ENCODE data around the gene GNAZ.

DNA sequence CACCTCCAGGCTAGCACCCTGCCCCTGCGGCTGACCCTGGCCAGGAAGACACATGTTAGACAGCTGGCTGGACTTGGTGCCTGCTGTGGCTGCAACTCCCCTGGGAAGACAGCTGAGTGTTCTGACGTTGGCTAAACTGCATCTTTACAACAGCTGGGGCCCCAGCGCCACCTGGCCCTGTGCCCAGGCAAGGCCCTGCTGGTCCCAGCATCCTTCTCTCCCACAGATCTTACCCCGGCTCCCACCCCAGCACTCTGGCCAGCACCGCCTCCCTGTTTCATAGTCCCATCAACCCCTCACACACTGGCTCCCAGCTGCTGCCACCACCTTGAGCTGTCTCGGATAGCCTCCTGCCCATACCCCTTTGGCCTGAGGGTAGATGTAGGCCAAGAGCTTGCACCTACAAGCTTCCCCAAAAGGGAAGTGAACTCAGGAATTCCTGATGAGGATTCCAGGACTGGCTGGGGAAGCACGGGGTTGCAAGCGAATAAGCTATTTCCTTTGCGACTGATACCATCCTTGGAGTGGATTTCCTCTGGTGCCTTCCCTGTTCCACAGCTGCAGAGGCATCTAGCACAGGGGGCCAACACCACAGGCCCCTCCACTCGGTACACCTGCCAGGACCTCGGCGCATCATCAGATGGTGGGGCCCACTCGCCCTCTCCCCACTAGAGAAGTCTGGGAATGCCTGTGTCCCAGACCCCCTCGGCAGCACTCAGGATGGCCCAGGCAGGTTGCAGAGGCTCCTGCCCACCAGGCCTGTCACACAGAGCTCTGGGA is 42.9 kb downstream of the GNAZ start:
- TF ChIP-seq, protein P1, sequence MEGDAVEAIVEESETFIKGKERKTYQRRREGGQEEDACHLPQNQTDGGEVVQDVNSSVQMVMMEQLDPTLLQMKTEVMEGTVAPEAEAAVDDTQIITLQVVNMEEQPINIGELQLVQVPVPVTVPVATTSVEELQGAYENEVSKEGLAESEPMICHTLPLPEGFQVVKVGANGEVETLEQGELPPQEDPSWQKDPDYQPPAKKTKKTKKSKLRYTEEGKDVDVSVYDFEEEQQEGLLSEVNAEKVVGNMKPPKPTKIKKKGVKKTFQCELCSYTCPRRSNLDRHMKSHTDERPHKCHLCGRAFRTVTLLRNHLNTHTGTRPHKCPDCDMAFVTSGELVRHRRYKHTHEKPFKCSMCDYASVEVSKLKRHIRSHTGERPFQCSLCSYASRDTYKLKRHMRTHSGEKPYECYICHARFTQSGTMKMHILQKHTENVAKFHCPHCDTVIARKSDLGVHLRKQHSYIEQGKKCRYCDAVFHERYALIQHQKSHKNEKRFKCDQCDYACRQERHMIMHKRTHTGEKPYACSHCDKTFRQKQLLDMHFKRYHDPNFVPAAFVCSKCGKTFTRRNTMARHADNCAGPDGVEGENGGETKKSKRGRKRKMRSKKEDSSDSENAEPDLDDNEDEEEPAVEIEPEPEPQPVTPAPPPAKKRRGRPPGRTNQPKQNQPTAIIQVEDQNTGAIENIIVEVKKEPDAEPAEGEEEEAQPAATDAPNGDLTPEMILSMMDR (IDR thresholded peaks at IDR 0.05): no peak
- TF ChIP-seq POLR2A (IDR thresholded peaks at IDR 0.05): no peak

Data from thyroid gland (tissue), 4 donors.